Mesenchymal stem cell (in vitro differentiated cells and primary cell): ENCODE results near the gene REXO4. TPM values are rescaled to one million over a fixed set of nuclear protein-coding genes. Genes with fewer than 3 reads are reported as not detected.

ENCODE experiments used
- DNase-seq: peaks from one replicate; pipeline ENCODE4 v3.0.0-alpha.2; 2013
- H2AFZ ChIP-seq: one replicate; pipeline ENCODE4 v1.6.1; 2013; ENCODE audit warnings: low read depth, mild to moderate bottlenecking, control low read depth, inconsistent platforms, low read length, moderate library complexity
- H2AK5ac ChIP-seq: 2 replicates; pipeline ENCODE4 v1.6.1; 2013; ENCODE audit warnings: low read length, moderate library complexity, mild to moderate bottlenecking, inconsistent platforms; ENCODE audit not compliant: severe bottlenecking
- H2BK120ac ChIP-seq: one replicate; pipeline ENCODE4 v1.6.1; 2013; ENCODE audit warnings: low read depth, mild to moderate bottlenecking, inconsistent platforms, low read length, moderate library complexity
- H2BK12ac ChIP-seq, 2 experiments: one replicate each; pipeline ENCODE4 v1.6.1; 2013; ENCODE audit warnings: inconsistent platforms in 2 of 2, low read length in 2 of 2, mild to moderate bottlenecking in 2 of 2, moderate library complexity in 2 of 2, control low read depth in 1 of 2
- H2BK15ac ChIP-seq: one replicate; pipeline ENCODE4 v1.6.1; 2013; ENCODE audit warnings: mild to moderate bottlenecking, low read depth, inconsistent platforms; ENCODE audit not compliant: poor library complexity, severe bottlenecking
- H2BK5ac ChIP-seq: 2 replicates; pipeline ENCODE4 v1.6.1; 2013; ENCODE audit warnings: low read depth, mild to moderate bottlenecking, low read length, control low read depth, inconsistent platforms; ENCODE audit not compliant: poor library complexity, severe bottlenecking
- H3K14ac ChIP-seq, 2 experiments: one replicate each; pipeline ENCODE4 v1.6.1; 2013; ENCODE audit warnings: inconsistent platforms in 2 of 2, low read length in 2 of 2, control low read depth in 1 of 2, mild to moderate bottlenecking in 1 of 2, moderate library complexity in 1 of 2
- H3K18ac ChIP-seq, 2 experiments: one replicate each; pipeline ENCODE4 v1.6.1; 2013; ENCODE audit warnings: inconsistent platforms in 2 of 2, low read length in 2 of 2, control low read depth in 1 of 2, low read depth in 1 of 2, mild to moderate bottlenecking in 1 of 2
- H3K23ac ChIP-seq, 2 experiments: one replicate each; pipeline ENCODE4 v1.6.1; 2013; ENCODE audit warnings: inconsistent platforms in 2 of 2, low read length in 2 of 2, mild to moderate bottlenecking in 2 of 2, moderate library complexity in 2 of 2, control low read depth in 1 of 2
- H3K27ac ChIP-seq: 2 replicates; pipeline ENCODE4 v1.5.1; 2013; ENCODE audit warnings: mild to moderate bottlenecking, moderate library complexity, low read length, control low read depth, inconsistent platforms; ENCODE audit not compliant: poor library complexity, severe bottlenecking
- H3K27me3 ChIP-seq, 2 experiments: 2 replicates each; pipeline versions ENCODE4 v1.6.1 to v1.7.0; 2013; ENCODE audit warnings: low read length in 2 of 2, mild to moderate bottlenecking in 2 of 2, moderate library complexity in 2 of 2, control low read depth in 1 of 2, inconsistent platforms in 1 of 2; ENCODE audit not compliant: control insufficient read depth in 1 of 2, insufficient read depth in 1 of 2
- H3K36me3 ChIP-seq, 2 experiments: 2 replicates each; pipeline versions ENCODE4 v1.6.1 to v1.7.0; 2013; ENCODE audit warnings: low read length in 2 of 2, control low read depth in 1 of 2, inconsistent platforms in 1 of 2, low read depth in 1 of 2, mild to moderate bottlenecking in 1 of 2; ENCODE audit not compliant: insufficient read depth in 2 of 2, control insufficient read depth in 1 of 2
- H3K4ac ChIP-seq, 2 experiments: one replicate each; pipeline ENCODE4 v1.6.1; 2013; ENCODE audit warnings: inconsistent platforms in 2 of 2, low read length in 2 of 2, mild to moderate bottlenecking in 2 of 2, moderate library complexity in 2 of 2, control low read depth in 1 of 2, low read depth in 1 of 2
- H3K4me1 ChIP-seq: 2 replicates; pipeline ENCODE4 v1.6.1; 2013; ENCODE audit warnings: low read depth, low read length, control low read depth; ENCODE audit not compliant: control insufficient read depth, insufficient read depth
- H3K4me2 ChIP-seq: 2 replicates; pipeline ENCODE4 v1.6.1; 2013; ENCODE audit warnings: low read length, mild to moderate bottlenecking, inconsistent platforms; ENCODE audit not compliant: poor library complexity, severe bottlenecking
- H3K4me3 ChIP-seq, 2 experiments: 2 replicates each; pipeline versions ENCODE4 v1.5.1 to v1.7.0; 2013; ENCODE audit warnings: low read length in 2 of 2, mild to moderate bottlenecking in 2 of 2, control low read depth in 1 of 2, low read depth in 1 of 2; ENCODE audit not compliant: insufficient read depth in 1 of 2
- H3K79me1 ChIP-seq: replicated peaks from 2 replicates; pipeline ENCODE4 v1.6.1; 2013; ENCODE audit warnings: mild to moderate bottlenecking, control low read depth, low read length, inconsistent platforms; ENCODE audit not compliant: poor library complexity, severe bottlenecking
- H3K9ac ChIP-seq: 2 replicates; pipeline ENCODE4 v1.7.0; 2013; ENCODE audit warnings: mild to moderate bottlenecking, low read length, moderate library complexity
- H3K9me3 ChIP-seq: 2 replicates; pipeline ENCODE4 v1.7.0; 2013; ENCODE audit warnings: mild to moderate bottlenecking, low read length; ENCODE audit not compliant: control insufficient read depth
- H4K8ac ChIP-seq: one replicate; pipeline ENCODE4 v1.6.1; 2013; ENCODE audit warnings: inconsistent platforms, mild to moderate bottlenecking, low read length, moderate library complexity
- H4K91ac ChIP-seq: one replicate; pipeline ENCODE4 v1.6.1; 2013; ENCODE audit warnings: mild to moderate bottlenecking, low read length, inconsistent platforms
- WGBS: methylation state at CpG from one replicate; pipeline ENCODE4 v1.1.7; 2013; ENCODE audit warnings: mixed read lengths; 5-methylcytosine and 5-hydroxymethylcytosine counted together
- polyA plus RNA-seq, 2 experiments: library from polyadenylated mRNA; stranded (reverse); fragments of 200-250 nt; gene quantifications; one replicate each; pipeline ENCODE4 v1.2.3, GENCODE V29; 2013

The REXO4 gene, protein sequence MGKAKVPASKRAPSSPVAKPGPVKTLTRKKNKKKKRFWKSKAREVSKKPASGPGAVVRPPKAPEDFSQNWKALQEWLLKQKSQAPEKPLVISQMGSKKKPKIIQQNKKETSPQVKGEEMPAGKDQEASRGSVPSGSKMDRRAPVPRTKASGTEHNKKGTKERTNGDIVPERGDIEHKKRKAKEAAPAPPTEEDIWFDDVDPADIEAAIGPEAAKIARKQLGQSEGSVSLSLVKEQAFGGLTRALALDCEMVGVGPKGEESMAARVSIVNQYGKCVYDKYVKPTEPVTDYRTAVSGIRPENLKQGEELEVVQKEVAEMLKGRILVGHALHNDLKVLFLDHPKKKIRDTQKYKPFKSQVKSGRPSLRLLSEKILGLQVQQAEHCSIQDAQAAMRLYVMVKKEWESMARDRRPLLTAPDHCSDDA
- polyA plus RNA-seq (2013, experiment 1 of 2), result 21.3 TPM
- polyA plus RNA-seq (2013, experiment 2 of 2), result 21.1 TPM

DNA sequence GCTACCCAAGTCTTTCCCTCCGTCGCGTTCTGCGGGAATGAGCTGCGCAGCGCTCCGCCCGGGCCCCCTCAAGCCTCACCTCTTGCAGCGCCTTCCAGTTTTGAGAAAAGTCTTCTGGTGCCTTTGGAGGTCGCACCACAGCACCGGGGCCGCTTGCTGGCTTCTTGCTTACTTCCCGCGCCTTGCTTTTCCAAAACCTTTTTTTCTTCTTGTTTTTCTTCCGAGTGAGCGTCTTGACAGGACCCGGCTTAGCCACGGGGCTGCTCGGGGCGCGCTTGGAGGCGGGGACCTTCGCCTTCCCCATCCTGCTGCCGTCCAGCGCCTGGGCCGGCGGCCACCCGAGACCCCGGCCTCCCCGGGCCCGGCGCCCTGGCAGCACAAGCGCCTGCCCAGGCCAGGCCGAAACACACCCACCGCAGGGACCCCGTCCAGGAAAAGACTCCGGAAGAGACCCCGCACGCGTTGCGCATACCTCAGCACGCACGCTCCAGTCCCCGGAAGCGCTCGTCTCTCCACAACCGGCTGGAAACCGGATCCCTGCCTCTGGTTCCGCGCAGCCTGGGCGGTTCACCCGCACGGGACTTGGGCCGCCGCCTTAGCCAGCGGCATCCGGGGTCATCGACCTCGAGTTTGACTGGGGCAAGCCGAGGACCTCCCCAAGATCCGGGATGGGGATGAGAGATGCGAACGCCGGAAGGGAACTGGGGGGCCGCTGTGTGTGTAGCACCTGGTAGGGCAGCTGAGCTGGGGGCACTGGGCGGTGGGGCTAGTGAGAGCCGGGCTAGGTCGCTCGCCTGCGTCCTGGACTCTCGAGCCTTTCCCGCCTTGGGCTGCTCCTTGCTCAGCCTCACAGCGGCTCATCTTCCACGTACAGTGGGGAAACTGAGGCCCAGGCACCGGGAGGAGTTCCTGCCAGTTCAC, at the start of gene REXO4:
TSS of gene REXO4 (minus strand) at position 470 of the 921 bp plus-strand sequence. CDS start at position 304, 166 bp downstream.
- Histone ChIP-seq H2BK15ac (peak within 1 kb of the TSS; percentile 29), H2AK5ac (no peak within 1 kb of the TSS), H2BK120ac (peak within 1 kb of the TSS; percentile 43), H4K91ac (peak within 1 kb of the TSS; percentile 81), H3K79me1 (peaks cover 12% of the 10 kb centered on the region), H3K36me3 (peaks cover 21 to 35% of the 10 kb centered on the region in 2 experiments), H3K18ac (peak within 1 kb of the TSS; percentile 71 to 83), H3K27me3 (no peaks in the 10 kb centered on the region), H3K9me3 (no peaks in the 10 kb centered on the region), H2BK12ac (no peak within 1 kb of the TSS), H3K4me2 (peak within 1 kb of the TSS; percentile 76), H3K23ac (no peak within 1 kb of the TSS), H2BK5ac (no peak within 1 kb of the TSS), H3K9ac (peak within 1 kb of the TSS; percentile 90), H2AFZ (peak within 1 kb of the TSS; percentile 90), H3K14ac (peak within 1 kb of the TSS in 1 of 2 experiments; percentile 32), H3K4me1 (peaks cover 12% of the 10 kb centered on the region), H3K27ac (peak within 1 kb of the TSS; percentile 70), H3K4ac (peak within 1 kb of the TSS; percentile 76 to 91), H4K8ac (peak within 1 kb of the TSS; percentile 74), H3K4me3 (peak within 1 kb of the TSS; percentile 59 to 86)
- peak; percentile 88 for DNase-seq
- under 1% methylated on average over 75 of the region's 75 CpGs for WGBS

DNA sequence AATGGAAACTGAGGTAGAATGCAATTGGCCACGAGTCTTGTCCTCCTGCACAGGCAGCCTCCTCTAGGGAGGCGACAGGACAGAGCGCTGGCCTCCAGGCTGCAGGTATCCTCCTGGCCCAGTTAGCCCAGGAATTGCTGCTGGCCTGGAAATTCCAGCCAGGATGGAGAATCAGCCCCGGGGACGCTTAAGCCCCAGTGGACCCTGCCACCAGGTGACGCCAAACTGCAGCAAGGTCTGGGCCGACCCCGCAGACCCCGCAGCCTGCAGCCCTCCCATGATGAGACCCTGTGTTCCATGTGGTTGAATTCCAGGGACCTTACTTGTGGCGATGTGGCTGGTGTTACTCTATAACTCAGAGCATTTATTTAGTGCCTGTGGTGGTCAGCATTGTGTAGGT, 49.3 kb upstream of the REXO4 start:
- Histone ChIP-seq H3K27ac (no peak overlapping the region), H3K4me1 (peaks cover 5% of the 10 kb centered on the region), H2BK120ac (no peak overlapping the region), H3K4me3 (no peak overlapping the region), H2BK15ac (no peak overlapping the region), H3K18ac (no peak overlapping the region), H3K79me1 (peaks cover 20% of the 10 kb centered on the region), H3K27me3 (peaks cover 0 to 5% of the 10 kb centered on the region in 2 experiments), H2BK12ac (no peak overlapping the region), H3K4me2 (no peak overlapping the region), H4K91ac (no peak overlapping the region), H2AK5ac (no peak overlapping the region), H3K9me3 (no peaks in the 10 kb centered on the region), H3K4ac (no peak overlapping the region), H3K9ac (no peak overlapping the region), H3K14ac (no peak overlapping the region), H2AFZ (no peak overlapping the region), H4K8ac (no peak overlapping the region), H3K36me3 (peaks cover 18 to 72% of the 10 kb centered on the region in 2 experiments), H3K23ac (no peak overlapping the region), H2BK5ac (no peak overlapping the region)
- 89% methylated on average over 10 of the region's 10 CpGs for WGBS
- DNase-seq, result no peak

DNA sequence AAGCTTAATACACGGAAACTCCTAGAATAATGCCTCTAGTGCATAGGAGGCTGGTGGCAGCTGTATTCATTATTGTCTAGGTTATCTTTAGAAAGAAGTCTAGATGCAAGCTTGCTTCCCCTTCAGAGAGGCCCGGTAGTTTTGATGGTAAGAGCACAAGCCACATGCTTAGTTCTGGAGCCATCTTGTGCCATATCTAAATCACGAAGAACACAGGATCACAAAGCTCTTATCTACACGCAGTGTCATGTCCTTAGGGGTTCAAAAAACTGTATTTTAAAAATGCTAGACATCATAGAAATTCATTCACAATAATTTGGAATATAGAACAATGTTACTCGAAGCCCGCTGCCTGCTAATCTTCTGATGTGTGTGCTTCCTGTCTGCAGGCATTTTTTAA, 48.2 kb upstream of the REXO4 start:
- Histone ChIP-seq H2BK15ac (no peak overlapping the region), H3K4ac (no peak overlapping the region), H2AFZ (no peak overlapping the region), H3K9me3 (no peaks in the 10 kb centered on the region), H3K9ac (no peak overlapping the region), H2BK120ac (no peak overlapping the region), H4K91ac (no peak overlapping the region), H3K18ac (no peak overlapping the region), H2BK12ac (no peak overlapping the region), H3K36me3 (peaks cover 9 to 65% of the 10 kb centered on the region in 2 experiments), H2BK5ac (no peak overlapping the region), H4K8ac (no peak overlapping the region), H3K79me1 (peaks cover 26% of the 10 kb centered on the region), H3K23ac (no peak overlapping the region), H3K4me2 (no peak overlapping the region), H3K4me1 (peaks cover 10% of the 10 kb centered on the region), H3K14ac (no peak overlapping the region), H3K27me3 (peaks cover 0 to 5% of the 10 kb centered on the region in 2 experiments), H3K4me3 (no peak overlapping the region), H3K27ac (no peak overlapping the region), H2AK5ac (no peak overlapping the region)
- WGBS, result 90% methylated on average over 3 of the region's 6 CpGs
- no peak for DNase-seq
